NT2/D1 (cell line): ENCODE data around the gene JAM2.

Source experiments
- SUZ12 ChIP-seq: IDR thresholded peaks from 2 replicates; pipeline ENCODE4 v1.6.1; 2011; ENCODE audit not compliant: insufficient read length, insufficient read depth; ENCODE audit errors: extremely low read depth
- YY1 ChIP-seq: IDR thresholded peaks from 2 replicates; pipeline ENCODE4 v1.6.1; 2011; ENCODE audit not compliant: insufficient read length, insufficient read depth
- ZNF274 ChIP-seq: IDR thresholded peaks from 2 replicates; pipeline ENCODE4 v1.6.1; 2011; ENCODE audit warnings: mild to moderate bottlenecking, low read depth, low read length

DNA sequence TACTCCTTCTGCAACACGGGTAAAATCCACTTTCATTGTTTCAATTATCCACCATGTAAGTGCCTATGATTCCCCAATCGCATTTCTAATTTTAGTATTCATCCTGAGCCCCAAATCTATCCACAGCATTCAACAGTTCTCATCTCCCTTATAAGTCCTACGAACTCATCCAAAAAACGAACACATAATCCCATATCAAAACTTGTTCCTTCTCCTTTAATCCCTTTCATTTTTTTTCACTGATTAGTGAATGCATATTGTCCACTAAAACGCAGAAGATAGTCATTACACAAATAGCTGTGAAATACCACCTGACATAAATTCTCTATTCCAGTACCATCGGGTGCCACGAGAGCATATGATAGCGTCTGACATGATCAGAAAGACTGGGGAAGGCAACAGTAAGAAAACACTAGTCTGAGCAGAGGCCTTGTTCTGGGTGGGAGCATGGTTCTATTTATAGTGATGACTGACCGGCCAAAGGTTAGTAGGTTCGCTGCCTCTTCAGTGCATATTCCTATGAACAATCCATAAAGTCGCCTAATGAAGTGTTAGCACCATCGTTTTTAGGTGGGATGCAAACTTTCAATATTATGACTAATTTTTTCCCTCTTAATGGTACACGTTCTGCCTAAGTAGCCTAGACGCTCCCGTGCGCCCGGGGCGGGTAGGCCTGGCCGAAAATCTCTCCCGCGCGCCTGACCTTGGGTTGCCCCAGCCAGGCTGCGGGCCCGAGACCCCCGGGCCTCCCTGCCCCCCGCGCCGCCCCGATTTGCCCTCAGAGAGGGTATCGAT is 95.0 kb downstream of the JAM2 start:
- TF ChIP-seq YY1: no peak
- no peak for TF ChIP-seq ZNF274
- TF ChIP-seq SUZ12: no peak
